GM12892 (cell line): ENCODE measurements around the gene IL17RD.

Experiments used
- DNase-seq: peaks from one replicate; pipeline ENCODE4 v3.0.0; 2011; ENCODE audit not compliant: insufficient read length
- FAIRE-seq: peaks from 2 replicates; lab custom pipeline; 2011; peaks lifted over from hg19 to GRCh38; lab: Jason Lieb, UNC
- POLR2A ChIP-seq: IDR thresholded peaks from 2 replicates; pipeline ENCODE4 v1.6.1; 2011; ENCODE audit warnings: low read depth, low read length, control low read depth
- POLR2AphosphoS5 ChIP-seq: IDR thresholded peaks from 2 replicates; pipeline ENCODE4 v1.6.1; 2011; ENCODE audit warnings: low read depth, low read length, control low read depth
- TAF1 ChIP-seq: IDR thresholded peaks from 2 replicates; pipeline ENCODE4 v1.6.1; 2011; ENCODE audit warnings: low read depth, mild to moderate bottlenecking, control low read depth, low read length, borderline replicate concordance

Gene IL17RD

DNA sequence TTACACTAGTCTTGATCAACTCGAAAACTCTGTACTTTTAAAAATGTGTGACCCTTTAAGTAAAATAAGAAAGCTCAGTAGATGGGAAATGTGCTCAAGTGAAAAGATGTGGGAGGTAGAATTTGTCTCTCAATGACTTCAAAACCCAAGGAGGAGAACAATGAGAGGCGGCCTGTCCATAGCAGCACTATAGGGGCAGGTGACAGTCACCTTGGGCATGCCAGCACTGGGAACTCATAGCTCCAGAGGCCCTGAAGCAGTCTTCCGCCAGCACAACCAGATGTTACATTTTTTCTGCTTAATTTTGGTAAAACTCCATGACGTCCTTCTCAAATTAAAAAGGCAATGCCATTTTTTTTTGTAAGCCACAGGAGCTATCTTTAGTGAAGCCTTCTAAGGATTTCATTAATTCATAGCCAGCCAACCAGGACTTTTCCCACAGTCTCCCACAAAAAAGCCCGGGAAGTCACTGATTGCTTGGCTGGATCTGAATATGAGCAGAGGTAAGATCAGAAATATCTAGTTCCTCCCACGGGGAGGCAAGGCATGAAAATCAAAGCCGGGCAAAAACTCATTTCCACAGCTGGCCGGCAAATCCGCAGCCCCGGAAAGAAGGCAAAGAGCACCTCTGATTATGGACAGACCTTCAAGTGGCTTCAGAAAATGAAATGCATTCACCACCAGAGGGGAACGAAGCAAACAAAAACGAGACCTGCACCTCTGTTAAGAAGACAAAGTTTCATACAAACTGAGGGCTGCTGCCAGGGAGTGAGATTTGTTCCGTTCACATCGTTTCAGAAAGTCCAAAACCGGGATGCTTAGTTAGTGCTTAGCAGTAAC, 10.5 kb downstream of the IL17RD start:
- no peak for DNase-seq
- TF ChIP-seq POLR2A (no peak), POLR2AphosphoS5 (no peak), TAF1 (no peak)
- no peak for FAIRE-seq

DNA sequence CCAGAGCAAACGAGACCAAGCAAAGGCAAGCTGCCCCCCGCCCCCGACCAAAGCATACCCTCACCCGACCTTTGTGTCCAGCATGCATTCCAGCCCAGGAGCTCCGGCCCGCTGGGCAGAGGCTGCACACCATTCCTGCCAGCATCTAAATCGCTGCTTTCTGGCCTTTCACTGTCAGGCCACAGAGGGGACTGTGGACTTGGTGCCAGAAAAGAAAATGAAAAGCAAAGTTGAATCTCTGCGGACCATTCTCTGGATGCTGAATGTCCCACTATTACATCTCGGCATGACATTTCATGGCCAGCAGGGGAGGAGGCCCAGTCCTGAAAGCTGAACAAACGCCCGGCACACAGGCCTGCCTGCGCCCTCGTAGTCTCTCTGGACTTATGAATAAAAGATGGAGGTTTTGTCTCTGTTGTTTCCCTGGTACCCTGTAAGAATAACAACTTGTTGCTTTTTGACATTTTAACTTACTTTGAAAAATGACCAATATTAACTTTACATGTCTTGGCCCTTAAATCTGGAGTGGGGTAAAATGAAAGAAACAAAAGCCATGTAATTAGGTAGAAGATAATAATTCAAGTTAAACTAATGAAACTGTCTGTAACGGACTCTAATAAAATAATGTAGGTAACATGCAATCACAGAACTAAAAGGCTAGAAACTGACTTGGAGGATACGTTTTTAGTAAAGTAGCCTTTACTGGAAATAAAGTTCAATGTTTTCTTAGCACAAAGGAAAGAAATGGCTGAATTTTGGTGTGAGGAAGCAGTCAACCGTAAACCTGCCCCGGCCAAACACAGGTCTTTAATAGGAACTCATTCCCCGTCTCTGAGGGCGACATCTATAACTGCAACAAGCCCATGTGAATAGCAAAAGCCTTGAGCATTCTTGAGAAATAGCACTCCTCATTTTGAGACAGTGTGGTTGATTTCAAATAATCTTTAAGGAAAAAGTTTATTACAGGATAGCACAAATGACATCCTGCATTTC, 12.7 kb downstream of the IL17RD start:
- FAIRE-seq (no peak), DNase-seq (no peak)
- TF ChIP-seq POLR2AphosphoS5 = no peak
- no peak for TF ChIP-seq POLR2A
- no peak for TF ChIP-seq TAF1

DNA sequence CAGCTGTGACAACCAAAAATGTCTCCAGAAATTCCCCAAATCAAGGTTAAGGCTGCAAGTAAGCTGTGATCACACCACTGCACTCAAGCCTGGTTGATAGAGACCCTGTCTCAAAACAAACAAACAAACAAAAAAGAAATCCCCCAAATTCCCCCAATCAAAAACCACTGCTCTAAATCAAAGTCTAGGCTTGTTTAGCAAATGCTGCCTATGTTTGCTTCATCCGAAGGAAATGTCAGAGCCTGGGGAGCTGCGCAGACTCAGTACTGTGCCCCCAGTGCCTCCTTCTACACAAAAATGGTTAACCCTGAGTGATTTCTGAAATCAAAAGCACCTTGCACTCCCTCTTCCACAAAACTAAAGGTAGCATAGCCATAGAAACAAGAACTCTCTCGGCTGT, 13.4 kb downstream of the IL17RD start:
- no peak for TF ChIP-seq POLR2AphosphoS5
- FAIRE-seq = no peak
- no peak for DNase-seq

DNA sequence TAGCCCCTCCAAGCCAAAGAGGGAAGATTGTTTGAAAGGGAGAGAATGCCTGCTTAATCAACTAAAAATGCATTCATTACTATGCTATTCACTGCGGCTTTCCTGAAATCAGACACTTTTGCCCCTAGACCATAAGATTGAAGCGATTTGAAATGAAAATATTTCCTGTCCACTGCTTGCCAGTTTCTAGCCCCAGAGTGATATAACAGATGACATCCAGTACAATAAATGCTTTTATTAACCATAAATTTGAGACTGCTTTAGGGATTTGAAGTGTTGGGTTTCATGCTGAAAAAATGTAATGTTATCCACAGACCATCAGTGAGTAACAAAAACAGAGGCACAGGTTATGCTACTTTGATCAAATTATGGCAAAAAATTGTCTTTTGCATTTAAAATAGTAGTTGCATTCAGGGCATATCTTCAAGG, 14.1 kb downstream of the IL17RD start:
- TF ChIP-seq TAF1 (no peak), POLR2A (no peak), POLR2AphosphoS5 (no peak)
- FAIRE-seq = no peak
- DNase-seq = no peak

DNA sequence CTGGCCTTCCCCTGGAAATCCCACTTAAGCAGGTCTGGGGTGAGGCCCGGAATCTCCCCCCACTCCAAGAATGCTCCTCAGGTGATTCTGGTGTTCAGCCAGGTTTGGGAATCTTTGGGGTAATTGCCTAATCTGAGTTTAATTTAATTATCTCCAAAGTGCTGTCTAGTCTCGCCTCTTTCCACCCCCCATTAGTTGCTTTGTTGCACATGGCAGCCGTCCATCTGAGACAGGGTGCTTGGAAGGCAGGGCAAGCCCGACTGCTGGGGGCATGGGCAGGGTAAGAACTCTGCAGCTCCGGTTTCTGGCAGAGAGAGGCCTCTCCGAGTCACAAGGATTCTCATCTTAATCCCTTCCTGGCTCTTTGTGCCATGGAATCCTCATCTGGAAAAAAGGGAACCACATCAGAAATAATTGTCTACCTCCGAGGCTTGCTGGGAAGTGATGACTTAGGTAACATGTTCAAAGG, 15.0 kb downstream of the IL17RD start:
- DNase-seq (no peak), FAIRE-seq (no peak)
- no peak for TF ChIP-seq TAF1
- TF ChIP-seq POLR2AphosphoS5 = no peak
- no peak for TF ChIP-seq POLR2A

DNA sequence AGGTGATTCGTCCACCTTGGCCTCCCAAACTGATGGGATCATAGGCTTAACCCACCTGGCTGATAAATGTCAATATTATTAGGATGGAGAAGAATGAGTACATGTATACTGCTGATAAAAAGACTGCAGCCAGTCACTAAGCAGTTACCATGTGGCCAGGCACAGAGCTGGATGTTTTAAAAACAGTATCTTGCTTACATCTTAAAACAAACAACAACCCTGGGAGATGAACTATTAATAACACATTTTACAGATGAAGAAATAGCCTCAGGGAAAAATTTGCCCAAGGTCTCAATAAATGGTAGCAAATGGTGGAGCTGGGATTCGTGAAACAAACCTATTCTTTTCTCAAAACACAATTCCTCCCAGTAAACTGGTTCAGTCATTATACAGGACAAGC, 18.1 kb downstream of the IL17RD start:
- FAIRE-seq = no peak
- TF ChIP-seq POLR2AphosphoS5 (no peak), TAF1 (no peak), POLR2A (no peak)
- DNase-seq = no peak

DNA sequence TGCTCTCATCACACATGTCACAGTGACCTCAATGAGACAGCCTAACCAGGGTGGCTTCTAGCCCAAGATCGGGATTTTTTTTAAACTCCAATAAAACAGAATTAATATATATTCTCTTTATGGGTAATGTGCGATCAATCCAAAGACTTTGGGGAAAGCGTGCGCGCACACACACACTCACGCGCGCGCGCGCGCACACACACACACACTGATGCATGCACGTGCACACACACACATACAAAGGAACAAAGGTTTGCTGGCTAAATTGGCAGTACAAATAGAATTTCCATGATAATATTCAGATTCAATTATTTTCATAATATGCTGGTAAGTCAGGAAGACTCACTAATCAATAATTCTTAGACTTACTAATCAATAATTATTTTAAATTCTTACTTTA, 19.3 kb downstream of the IL17RD start:
- FAIRE-seq (no peak), DNase-seq (no peak)
- TF ChIP-seq TAF1 (no peak), POLR2AphosphoS5 (no peak)

DNA sequence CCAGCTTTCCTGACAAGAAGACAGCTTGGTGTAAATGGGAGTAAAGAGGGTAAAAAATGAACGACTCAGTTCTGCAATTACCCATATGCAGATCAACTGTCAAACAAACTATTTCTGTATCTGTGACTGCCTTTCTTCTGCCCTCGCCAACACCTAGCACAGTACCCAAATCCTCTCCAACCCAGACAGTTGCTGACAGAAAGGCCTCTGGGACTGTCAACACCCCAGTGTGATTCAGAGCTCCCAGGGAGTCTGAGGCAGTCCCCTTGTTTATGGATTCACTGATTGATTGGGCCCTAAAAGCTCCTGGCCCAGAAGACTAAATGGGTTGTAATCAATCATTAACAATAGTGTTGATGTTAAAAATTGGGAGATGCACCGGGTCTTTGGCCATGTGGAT, 20.2 kb downstream of the IL17RD start:
- TF ChIP-seq POLR2AphosphoS5 (no peak), TAF1 (no peak), POLR2A (no peak)
- no peak for FAIRE-seq

DNA sequence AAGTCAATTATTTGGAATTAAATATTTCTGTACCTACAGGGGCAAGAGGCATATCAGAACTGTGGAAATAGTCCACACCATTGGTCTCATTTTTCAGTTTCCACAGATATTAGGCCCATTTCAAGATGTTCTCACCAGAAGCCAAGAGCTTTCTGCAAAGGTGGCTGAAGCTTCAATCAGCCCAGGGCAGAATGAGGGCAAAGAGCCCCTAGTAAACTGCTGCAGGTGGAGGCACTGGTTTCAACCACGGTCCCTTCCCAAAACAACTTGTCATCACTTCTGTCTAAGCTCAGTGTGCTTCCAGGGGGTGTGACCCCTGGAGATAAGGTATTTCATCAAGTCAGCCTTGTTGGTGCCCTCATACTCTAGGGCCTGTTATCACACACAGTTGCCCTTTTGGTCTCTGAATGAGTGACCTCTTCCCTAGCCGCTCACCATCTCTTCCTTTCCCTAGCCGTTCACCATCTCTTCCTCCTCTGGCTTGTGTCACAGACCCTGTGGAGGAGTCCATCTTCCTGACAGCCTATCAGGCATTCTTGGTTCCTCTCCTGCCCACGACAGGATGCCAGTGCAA, 21.2 kb downstream of the IL17RD start:
- DNase-seq (no peak), FAIRE-seq (no peak)
- TF ChIP-seq POLR2A = no peak
- no peak for TF ChIP-seq TAF1
- no peak for TF ChIP-seq POLR2AphosphoS5

More for the DNA sequence above, 20.2 kb downstream of the IL17RD start:
- no peak for DNase-seq

DNA sequence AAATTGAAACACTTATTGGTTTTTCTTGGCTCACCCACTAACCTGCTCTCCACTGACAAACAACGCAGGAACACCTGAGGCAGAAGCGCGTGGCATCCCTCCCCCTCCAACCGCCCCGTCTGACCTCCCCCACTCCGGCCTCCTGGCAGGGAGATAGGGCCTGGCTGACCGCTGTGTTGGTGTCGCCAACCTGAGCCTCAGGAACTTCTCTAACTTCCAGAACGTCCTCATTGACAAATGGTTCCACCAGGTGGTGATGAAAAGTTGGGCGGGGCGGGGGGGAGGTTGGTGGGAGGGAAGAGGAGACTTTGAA, 22.8 kb downstream of the IL17RD start:
- TF ChIP-seq TAF1 (no peak), POLR2A (no peak), POLR2AphosphoS5 (no peak)
- FAIRE-seq = no peak
- DNase-seq = no peak

DNA sequence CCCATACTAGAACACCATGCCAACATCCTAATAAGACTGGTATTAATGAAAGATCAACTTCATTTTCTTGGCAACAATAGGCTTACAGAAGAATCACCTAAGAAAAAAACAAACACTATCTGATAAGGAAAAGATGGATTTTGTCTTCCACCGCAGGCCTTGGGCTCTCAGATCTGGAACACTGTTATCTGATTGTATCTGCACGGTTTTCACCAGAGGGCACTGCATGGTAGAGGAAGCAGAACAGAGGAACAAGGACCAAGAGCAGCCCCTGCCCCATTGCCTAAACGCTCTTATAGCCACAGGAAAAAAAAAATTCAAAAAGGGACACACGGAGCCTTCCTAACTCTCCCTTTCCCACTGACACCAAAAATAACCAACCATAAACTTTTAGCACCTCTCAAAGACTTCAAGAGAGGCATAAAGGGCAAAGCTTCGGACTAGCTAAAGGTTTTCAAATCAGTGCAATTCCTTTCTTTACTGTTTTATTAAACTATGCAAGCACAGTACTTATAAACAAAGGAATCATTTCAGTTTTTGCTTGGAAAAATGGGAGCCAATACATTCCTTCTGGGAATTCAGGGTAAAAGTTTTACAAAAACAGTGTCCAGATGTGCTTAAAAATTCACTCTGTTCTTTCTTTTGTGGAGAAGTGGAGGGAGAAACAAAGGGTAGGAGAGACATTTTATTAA, 23.3 kb downstream of the IL17RD start:
- TF ChIP-seq TAF1 (no peak), POLR2A (no peak), POLR2AphosphoS5 (no peak)
- DNase-seq (no peak), FAIRE-seq (no peak)
